ENCODE results near the gene EIF4A2.

EIF4A2 gene

DNA sequence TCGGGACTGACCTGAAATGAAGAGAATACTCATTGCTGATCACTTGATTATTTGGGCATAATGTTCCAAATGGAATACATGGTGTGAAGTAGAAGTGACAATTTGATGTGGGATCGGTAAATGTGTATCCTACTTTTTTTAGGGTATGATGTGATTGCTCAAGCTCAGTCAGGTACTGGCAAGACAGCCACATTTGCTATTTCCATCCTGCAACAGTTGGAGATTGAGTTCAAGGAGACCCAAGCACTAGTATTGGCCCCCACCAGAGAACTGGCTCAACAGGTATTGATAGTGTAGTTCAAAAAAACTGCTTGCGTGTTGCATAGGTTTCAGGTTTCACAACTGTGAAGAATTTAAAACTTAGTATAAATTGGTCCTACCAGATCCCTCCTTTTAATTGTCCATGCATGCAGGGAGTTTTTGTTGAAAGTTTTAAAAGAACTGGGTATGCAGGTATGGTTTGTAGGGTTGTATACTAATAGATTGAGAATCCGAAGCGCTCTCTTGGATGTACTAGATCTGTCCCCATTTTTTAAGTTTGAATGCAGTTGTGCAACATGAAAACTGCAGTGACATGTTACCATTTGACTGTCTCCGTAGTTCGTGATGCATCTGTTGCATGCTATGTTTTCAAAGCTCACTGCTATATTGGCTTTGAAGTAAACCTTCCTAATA, 1.6 kb downstream of the EIF4A2 start:
- H3K27ac ChIP-seq (ENCODE audit: low read depth, low read length), result no peak overlapping the region

GRCh38 chr3:186785495-186786018, 2.2 kb downstream of the EIF4A2 start:
- peak overlapping the region; percentile 100 for H3K9ac ChIP-seq (ENCODE audit: low read depth in 1 of 2, low read length in 2 of 2)
- H3K36me3 ChIP-seq (ENCODE audit: control insufficient read depth in 1 of 2, insufficient read depth in 2 of 2, low read length in 2 of 2), result peaks cover 56 to 61% of the 10 kb centered on the region in 2 donors
- no peaks in the 10 kb centered on the region for H3K27me3 ChIP-seq (ENCODE audit: control insufficient read depth in 1 of 2, insufficient read depth in 2 of 2, low read length in 2 of 2)
- H3K4me1 ChIP-seq (ENCODE audit: control insufficient read depth in 1 of 2, insufficient read depth in 2 of 2, low read length in 2 of 2), result peaks cover 39 to 40% of the 10 kb centered on the region in 2 donors
- no peak overlapping the region for H3K27ac ChIP-seq (ENCODE audit: low read depth, low read length)
- H3K4me3 ChIP-seq (ENCODE audit: low read depth in 1 of 2, low read length in 2 of 2), result peak overlapping the region; percentile 100
- no peaks in the 10 kb centered on the region for H3K9me3 ChIP-seq (ENCODE audit: control insufficient read depth in 1 of 2, low read length in 2 of 2)

More for the DNA sequence above, 1.6 kb downstream of the EIF4A2 start:
- peaks cover 51 to 57% of the 10 kb centered on the region in 2 donors for H3K36me3 ChIP-seq (ENCODE audit: control insufficient read depth in 1 of 2, insufficient read depth in 2 of 2, low read length in 2 of 2)
- H3K9ac ChIP-seq (ENCODE audit: low read depth in 1 of 2, low read length in 2 of 2), result peak overlapping the region; percentile 100
- H3K9me3 ChIP-seq (ENCODE audit: control insufficient read depth in 1 of 2, low read length in 2 of 2), result no peaks in the 10 kb centered on the region
- peaks cover 39 to 40% of the 10 kb centered on the region in 2 donors for H3K4me1 ChIP-seq (ENCODE audit: control insufficient read depth in 1 of 2, insufficient read depth in 2 of 2, low read length in 2 of 2)
- H3K4me3 ChIP-seq (ENCODE audit: low read depth in 1 of 2, low read length in 2 of 2), result peak overlapping the region; percentile 100
- H3K27me3 ChIP-seq (ENCODE audit: control insufficient read depth in 1 of 2, insufficient read depth in 2 of 2, low read length in 2 of 2), result no peaks in the 10 kb centered on the region

DNA sequence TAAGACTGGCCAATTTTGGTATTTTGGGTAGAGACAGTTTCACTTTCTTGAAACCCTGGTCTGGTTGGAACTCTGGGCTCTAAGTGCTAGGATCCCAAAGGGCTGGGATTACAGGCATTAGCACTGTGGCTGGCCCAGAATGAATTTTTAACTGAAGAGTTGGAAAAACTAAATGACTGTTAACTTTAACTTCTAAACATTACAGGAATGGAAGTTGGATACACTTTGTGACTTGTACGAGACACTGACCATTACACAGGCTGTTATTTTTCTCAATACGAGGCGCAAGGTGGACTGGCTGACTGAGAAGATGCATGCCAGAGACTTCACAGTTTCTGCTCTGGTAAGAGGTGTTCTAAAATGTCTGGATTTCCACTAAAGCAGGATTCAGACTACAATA, 3.5 kb downstream of the EIF4A2 start:
- Histone ChIP-seq H3K4me1 (ENCODE audit: control insufficient read depth in 1 of 2, insufficient read depth in 2 of 2, low read length in 2 of 2) (peaks cover 39% of the 10 kb centered on the region in 2 donors), H3K9ac (ENCODE audit: low read depth in 1 of 2, low read length in 2 of 2) (peak overlapping the region in 1 of 2 donors; percentile 100), H3K9me3 (ENCODE audit: control insufficient read depth in 1 of 2, low read length in 2 of 2) (no peaks in the 10 kb centered on the region), H3K27me3 (ENCODE audit: control insufficient read depth in 1 of 2, insufficient read depth in 2 of 2, low read length in 2 of 2) (no peaks in the 10 kb centered on the region), H3K36me3 (ENCODE audit: control insufficient read depth in 1 of 2, insufficient read depth in 2 of 2, low read length in 2 of 2) (peaks cover 57 to 61% of the 10 kb centered on the region in 2 donors), H3K27ac (ENCODE audit: low read depth, low read length) (no peak overlapping the region), H3K4me3 (ENCODE audit: low read depth in 1 of 2, low read length in 2 of 2) (peak overlapping the region; percentile 23 to 100)

GRCh38 chr3:186787642-186788481, 4.5 kb downstream of the EIF4A2 start:
- H3K27ac ChIP-seq (ENCODE audit: low read depth, low read length), result no peak overlapping the region
- H3K36me3 ChIP-seq (ENCODE audit: control insufficient read depth in 1 of 2, insufficient read depth in 2 of 2, low read length in 2 of 2), result peaks cover 57 to 61% of the 10 kb centered on the region in 2 donors
- H3K27me3 ChIP-seq (ENCODE audit: control insufficient read depth in 1 of 2, insufficient read depth in 2 of 2, low read length in 2 of 2), result no peaks in the 10 kb centered on the region
- peaks cover 34 to 39% of the 10 kb centered on the region in 2 donors for H3K4me1 ChIP-seq (ENCODE audit: control insufficient read depth in 1 of 2, insufficient read depth in 2 of 2, low read length in 2 of 2)
- no peaks in the 10 kb centered on the region for H3K9me3 ChIP-seq (ENCODE audit: control insufficient read depth in 1 of 2, low read length in 2 of 2)
- peak overlapping the region in 1 of 2 donors; percentile 100 for H3K9ac ChIP-seq (ENCODE audit: low read depth in 1 of 2, low read length in 2 of 2)
- peak overlapping the region; percentile 23 to 100 for H3K4me3 ChIP-seq (ENCODE audit: low read depth in 1 of 2, low read length in 2 of 2)

DNA sequence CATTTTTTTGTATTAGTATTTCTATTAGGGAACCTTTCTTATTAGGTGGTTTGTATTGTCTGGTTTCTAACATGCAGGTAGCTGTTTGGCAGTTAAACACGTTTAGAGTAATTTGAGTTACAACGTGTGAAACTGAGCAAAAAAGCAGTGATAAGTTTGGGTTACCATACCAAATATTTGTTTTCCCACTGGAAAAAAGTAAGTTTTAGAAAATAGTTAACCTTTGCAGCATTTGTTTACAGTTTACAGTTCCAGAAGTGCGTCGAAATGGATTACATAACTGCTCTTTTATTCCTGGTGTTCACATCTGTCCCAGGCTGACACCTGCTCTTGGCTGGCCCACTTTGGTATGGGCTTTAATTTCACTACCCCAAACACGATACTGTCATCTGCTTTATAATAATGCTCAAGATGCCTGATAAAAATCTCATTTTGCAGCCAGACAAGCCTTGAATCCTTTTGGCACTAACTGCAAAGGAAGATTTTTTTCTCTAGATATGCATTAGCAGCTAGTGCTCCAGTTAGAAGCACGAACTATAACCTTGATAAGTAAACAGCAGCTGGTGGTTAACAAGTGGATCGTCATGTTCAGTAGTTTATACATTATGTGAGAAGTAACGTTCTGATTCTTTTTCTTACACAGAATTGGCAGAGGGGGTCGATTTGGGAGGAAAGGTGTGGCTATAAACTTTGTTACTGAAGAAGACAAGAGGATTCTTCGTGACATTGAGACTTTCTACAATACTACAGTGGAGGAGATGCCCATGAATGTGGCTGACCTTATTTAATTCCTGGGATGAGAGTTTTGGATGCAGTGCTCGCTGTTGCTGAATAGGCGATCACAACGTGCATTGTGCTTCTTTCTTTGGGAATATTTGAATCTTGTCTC, 5.3 kb downstream of the EIF4A2 start:
- no peak overlapping the region for H3K9ac ChIP-seq (ENCODE audit: low read depth in 1 of 2, low read length in 2 of 2)
- H3K4me3 ChIP-seq (ENCODE audit: low read depth in 1 of 2, low read length in 2 of 2), result no peak overlapping the region
- H3K4me1 ChIP-seq (ENCODE audit: control insufficient read depth in 1 of 2, insufficient read depth in 2 of 2, low read length in 2 of 2), result peaks cover 34 to 39% of the 10 kb centered on the region in 2 donors
- H3K27ac ChIP-seq (ENCODE audit: low read depth, low read length), result no peak overlapping the region
- no peaks in the 10 kb centered on the region for H3K27me3 ChIP-seq (ENCODE audit: control insufficient read depth in 1 of 2, insufficient read depth in 2 of 2, low read length in 2 of 2)
- no peaks in the 10 kb centered on the region for H3K9me3 ChIP-seq (ENCODE audit: control insufficient read depth in 1 of 2, low read length in 2 of 2)
- peaks cover 57 to 67% of the 10 kb centered on the region in 2 donors for H3K36me3 ChIP-seq (ENCODE audit: control insufficient read depth in 1 of 2, insufficient read depth in 2 of 2, low read length in 2 of 2)

DNA sequence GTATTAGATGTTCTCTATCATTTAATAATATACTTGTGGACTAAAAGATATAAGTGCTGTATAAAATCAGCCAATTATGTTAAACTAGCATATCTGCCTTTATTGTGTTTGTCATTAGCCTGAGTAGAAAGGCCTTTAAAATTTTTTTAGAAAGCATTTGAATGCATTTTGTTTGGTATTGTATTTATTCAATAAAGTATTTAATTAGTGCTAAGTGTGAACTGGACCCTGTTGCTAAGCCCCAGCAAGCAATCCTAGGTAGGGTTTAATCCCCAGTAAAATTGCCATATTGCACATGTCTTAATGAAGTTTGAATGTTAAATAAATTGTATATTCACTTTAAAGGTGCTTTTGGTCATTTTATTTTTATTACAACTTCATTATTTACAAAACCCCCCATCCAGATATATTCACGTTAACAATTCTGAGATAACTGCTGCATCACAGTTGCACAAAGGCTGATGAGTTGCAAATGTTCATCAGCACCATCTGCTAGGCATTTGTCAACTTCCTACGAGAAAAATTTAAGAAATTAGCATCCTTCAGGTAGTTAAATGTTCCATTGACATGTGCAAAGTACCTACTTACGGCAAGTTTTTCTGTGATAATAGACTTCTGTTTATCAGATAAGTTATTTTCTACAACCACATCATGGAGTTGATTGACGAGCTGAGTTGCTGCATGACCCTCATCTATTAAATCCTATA, 6.3 kb downstream of the EIF4A2 start:
- peaks cover 34 to 37% of the 10 kb centered on the region in 2 donors for H3K4me1 ChIP-seq (ENCODE audit: control insufficient read depth in 1 of 2, insufficient read depth in 2 of 2, low read length in 2 of 2)
- no peak overlapping the region for H3K27ac ChIP-seq (ENCODE audit: low read depth, low read length)
- H3K4me3 ChIP-seq (ENCODE audit: low read depth in 1 of 2, low read length in 2 of 2), result no peak overlapping the region
- H3K36me3 ChIP-seq (ENCODE audit: control insufficient read depth in 1 of 2, insufficient read depth in 2 of 2, low read length in 2 of 2), result peaks cover 51 to 62% of the 10 kb centered on the region in 2 donors
- no peak overlapping the region for H3K9ac ChIP-seq (ENCODE audit: low read depth in 1 of 2, low read length in 2 of 2)
- H3K27me3 ChIP-seq (ENCODE audit: control insufficient read depth in 1 of 2, insufficient read depth in 2 of 2, low read length in 2 of 2), result no peaks in the 10 kb centered on the region
- no peaks in the 10 kb centered on the region for H3K9me3 ChIP-seq (ENCODE audit: control insufficient read depth in 1 of 2, low read length in 2 of 2)

- Histone ChIP-seq H3K4me1 (ENCODE audit: control insufficient read depth in 1 of 2, insufficient read depth in 2 of 2, low read length in 2 of 2) (peaks cover 30% of the 10 kb centered on the region in 2 donors), H3K27me3 (ENCODE audit: control insufficient read depth in 1 of 2, insufficient read depth in 2 of 2, low read length in 2 of 2) (no peaks in the 10 kb centered on the region), H3K36me3 (ENCODE audit: control insufficient read depth in 1 of 2, insufficient read depth in 2 of 2, low read length in 2 of 2) (peaks cover 44 to 59% of the 10 kb centered on the region in 2 donors), H3K4me3 (ENCODE audit: low read depth in 1 of 2, low read length in 2 of 2) (no peak overlapping the region), H3K27ac (ENCODE audit: low read depth, low read length) (no peak overlapping the region), H3K9ac (ENCODE audit: low read depth in 1 of 2, low read length in 2 of 2) (no peak overlapping the region), H3K9me3 (ENCODE audit: control insufficient read depth in 1 of 2, low read length in 2 of 2) (no peaks in the 10 kb centered on the region)
Measured at GRCh38 chr3:186790261-186790981, 7.0 kb downstream of the EIF4A2 start.

- Histone ChIP-seq H3K36me3 (ENCODE audit: control insufficient read depth in 1 of 2, insufficient read depth in 2 of 2, low read length in 2 of 2) (peaks cover 5 to 30% of the 10 kb centered on the region in 2 donors), H3K27ac (ENCODE audit: low read depth, low read length) (no peak overlapping the region), H3K9me3 (ENCODE audit: control insufficient read depth in 1 of 2, low read length in 2 of 2) (no peaks in the 10 kb centered on the region), H3K4me1 (ENCODE audit: control insufficient read depth in 1 of 2, insufficient read depth in 2 of 2, low read length in 2 of 2) (no peaks in the 10 kb centered on the region), H3K27me3 (ENCODE audit: control insufficient read depth in 1 of 2, insufficient read depth in 2 of 2, low read length in 2 of 2) (no peaks in the 10 kb centered on the region), H3K9ac (ENCODE audit: low read depth in 1 of 2, low read length in 2 of 2) (no peak overlapping the region), H3K4me3 (ENCODE audit: low read depth in 1 of 2, low read length in 2 of 2) (no peak overlapping the region)
Measured at GRCh38 chr3:186798239-186798874, 15.0 kb downstream of the EIF4A2 start.
